Omental fat pad (tissue), 4 donors: ENCODE data around the gene CACNA1G. TPM values are rescaled to one million over a fixed set of nuclear protein-coding genes. Genes with fewer than 3 reads are reported as not detected.
A peak's percentile ranks its signal among the peaks of the same experiment; 100 is the strongest.

Source experiments
- ATAC-seq: fragments of 150-250 bp; one replicate; pipeline ENCODE4 v1.9.1; 2016; ENCODE audit warnings: mild to moderate bottlenecking, moderate library complexity; ENCODE audit not compliant: low FRiP score
- DNase-seq: peaks from one replicate; pipeline ENCODE4 v3.0.0-alpha.2; 2019; ENCODE audit warnings: low spot score
- total RNA-seq, 4 donors: library from RNA; depleted of rRNA; stranded (reverse); fragments of >200 nt; gene quantifications; one replicate each; pipeline ENCODE4 v1.1.0, GENCODE V29; 2016
- TF ChIP-seq, protein P1 (sequence below), 3 donors: fragments of 450-650 bp; IDR thresholded peaks; one replicate each; pipeline ENCODE4 v1.5.1; 2016 to 2017; ENCODE audit warnings: antibody characterized with exemption in 3 of 3, mild to moderate bottlenecking in 3 of 3, moderate library complexity in 2 of 3

CACNA1G gene
- total RNA-seq, 4 donors from 2014 or later, result 0.32 to 3.8 (median 1.2) TPM

DNA sequence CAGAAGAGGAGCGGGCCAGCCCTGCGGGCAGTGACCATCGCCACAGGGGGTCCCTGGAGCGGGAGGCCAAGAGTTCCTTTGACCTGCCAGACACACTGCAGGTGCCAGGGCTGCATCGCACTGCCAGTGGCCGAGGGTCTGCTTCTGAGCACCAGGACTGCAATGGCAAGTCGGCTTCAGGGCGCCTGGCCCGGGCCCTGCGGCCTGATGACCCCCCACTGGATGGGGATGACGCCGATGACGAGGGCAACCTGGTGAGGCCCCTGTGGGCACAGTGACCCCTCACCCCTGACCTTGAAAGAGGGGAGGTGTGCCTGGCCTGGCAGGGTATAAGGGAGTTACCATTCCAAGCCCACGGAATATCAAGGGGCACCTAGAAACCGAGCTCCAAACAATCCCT, 39.1 kb downstream of the CACNA1G start:
- TF ChIP-seq, protein P1, sequence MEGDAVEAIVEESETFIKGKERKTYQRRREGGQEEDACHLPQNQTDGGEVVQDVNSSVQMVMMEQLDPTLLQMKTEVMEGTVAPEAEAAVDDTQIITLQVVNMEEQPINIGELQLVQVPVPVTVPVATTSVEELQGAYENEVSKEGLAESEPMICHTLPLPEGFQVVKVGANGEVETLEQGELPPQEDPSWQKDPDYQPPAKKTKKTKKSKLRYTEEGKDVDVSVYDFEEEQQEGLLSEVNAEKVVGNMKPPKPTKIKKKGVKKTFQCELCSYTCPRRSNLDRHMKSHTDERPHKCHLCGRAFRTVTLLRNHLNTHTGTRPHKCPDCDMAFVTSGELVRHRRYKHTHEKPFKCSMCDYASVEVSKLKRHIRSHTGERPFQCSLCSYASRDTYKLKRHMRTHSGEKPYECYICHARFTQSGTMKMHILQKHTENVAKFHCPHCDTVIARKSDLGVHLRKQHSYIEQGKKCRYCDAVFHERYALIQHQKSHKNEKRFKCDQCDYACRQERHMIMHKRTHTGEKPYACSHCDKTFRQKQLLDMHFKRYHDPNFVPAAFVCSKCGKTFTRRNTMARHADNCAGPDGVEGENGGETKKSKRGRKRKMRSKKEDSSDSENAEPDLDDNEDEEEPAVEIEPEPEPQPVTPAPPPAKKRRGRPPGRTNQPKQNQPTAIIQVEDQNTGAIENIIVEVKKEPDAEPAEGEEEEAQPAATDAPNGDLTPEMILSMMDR (IDR thresholded peaks at IDR 0.05), result no peak
- no peak for ATAC-seq
- DNase-seq, result no peak

DNA sequence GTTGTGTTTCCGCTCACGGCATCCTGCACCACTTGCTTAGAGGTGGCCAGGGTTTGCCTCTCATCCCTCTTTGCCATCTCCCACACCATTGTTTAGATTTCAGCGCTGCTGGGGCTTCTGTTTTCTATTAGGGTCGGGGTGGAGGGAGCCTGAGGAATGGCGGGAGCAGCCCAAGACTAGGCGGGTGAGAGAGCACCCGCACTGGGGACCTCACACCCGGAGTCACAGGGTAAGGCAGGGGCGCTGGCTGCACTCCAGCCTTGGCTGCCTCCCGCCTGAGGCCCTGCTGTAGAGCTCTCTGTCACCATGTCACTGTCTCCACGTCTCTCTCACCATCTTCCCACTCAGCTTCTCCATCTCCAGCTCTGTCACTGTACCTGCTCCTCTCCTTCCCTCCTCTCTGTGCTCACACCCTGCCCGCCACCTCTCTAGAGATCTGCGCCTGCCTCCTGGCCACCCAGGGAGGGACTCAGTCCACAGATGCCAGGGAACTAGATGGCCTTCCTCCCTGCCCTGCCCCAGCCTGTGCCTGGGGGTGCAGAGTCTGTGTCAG, 41.4 kb downstream of the CACNA1G start:
- DNase-seq, result no peak
- TF ChIP-seq, protein P1 (IDR thresholded peaks at IDR 0.05), result no peak
- ATAC-seq, result no peak

DNA sequence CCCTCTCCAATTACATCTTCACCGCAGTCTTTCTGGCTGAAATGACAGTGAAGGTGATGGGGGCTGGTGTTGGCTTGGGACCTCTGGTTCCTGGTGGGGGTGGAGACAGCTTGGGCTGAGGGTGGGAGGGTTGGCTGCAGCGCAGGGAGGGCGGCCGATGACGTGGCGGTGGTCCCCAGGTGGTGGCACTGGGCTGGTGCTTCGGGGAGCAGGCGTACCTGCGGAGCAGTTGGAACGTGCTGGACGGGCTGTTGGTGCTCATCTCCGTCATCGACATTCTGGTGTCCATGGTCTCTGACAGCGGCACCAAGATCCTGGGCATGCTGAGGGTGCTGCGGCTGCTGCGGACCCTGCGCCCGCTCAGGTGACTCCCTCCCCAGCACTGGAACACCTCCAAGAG, 42.3 kb downstream of the CACNA1G start:
- ATAC-seq (no peak), DNase-seq (no peak)
- TF ChIP-seq, protein P1 (IDR thresholded peaks at IDR 0.05), result no peak

- ATAC-seq (no peak), DNase-seq (no peak)
- TF ChIP-seq, protein P1 (IDR thresholded peaks at IDR 0.05), result no peak
These were observed 42.8 kb downstream of the CACNA1G start for GRCh38 chr17:50603340-50603739.

DNA sequence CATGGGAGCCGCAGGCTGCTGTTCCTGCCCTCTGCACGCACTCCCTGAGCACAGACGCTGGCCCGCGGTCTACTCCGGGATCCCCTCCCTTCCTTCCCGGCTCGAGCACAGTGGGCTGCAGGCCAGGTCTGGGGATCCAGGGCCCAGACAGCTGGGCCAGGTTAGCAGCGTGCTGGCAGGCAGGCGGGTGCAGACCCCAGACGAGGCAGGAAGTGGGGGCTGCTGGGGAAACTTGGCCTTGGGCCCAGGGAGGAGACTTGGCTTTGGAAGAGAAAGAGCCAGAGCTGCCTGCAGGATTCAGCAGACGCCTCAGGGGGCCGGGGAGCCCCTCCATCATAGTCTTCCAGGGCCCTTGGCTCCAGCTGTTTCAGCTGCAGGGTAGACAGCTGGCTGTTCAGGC, 44.0 kb downstream of the CACNA1G start:
- no peak for DNase-seq
- ATAC-seq, result no peak
- TF ChIP-seq, protein P1 (IDR thresholded peaks at IDR 0.05), result no peak

DNA sequence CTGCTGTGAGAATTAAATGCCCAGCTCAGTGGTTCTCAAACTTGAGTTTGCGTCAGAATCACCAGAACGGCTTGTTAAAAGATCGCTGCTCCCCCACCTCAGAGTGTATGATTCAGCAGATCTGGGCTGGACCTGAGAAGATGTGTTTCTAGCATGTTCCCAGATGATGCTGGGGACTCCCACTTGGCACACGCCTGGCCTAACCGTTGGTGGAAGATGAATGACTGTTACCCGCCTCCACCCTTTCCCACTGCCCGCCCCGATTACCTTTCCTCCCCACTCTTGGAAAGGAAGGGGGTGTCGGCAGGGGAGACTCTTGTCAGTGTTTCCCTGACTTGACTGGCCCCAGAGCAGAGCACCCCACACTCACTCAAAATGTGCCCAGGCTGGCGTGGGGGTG, 44.9 kb downstream of the CACNA1G start:
- peak; percentile 79 for ATAC-seq
- TF ChIP-seq, protein P1 (IDR thresholded peaks at IDR 0.05), result no peak
- DNase-seq, result no peak

DNA sequence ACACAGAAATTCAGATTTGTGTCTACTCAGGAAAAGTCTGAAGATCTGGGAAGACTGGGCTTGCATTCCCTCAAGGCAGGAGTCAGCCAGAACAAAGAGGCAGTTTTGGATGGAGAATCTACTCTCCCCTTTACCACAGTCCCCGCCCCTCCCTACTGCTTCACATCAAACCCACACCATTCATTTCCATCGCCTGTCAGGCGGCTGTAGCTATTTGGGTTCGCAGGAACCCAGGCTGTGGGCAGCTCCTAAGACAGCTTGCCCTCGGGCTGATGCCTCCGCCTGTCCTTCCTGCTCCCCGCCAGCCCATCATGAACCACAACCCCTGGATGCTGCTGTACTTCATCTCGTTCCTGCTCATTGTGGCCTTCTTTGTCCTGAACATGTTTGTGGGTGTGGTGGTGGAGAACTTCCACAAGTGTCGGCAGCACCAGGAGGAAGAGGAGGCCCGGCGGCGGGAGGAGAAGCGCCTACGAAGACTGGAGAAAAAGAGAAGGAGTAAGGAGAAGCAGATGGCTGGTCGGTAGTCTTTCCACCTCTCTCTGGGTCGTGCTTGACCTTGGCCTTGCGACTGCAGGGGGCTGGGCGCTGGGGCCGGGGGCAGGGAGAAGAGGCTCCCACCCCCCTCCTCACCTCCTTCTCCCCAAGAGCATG, 47.1 kb downstream of the CACNA1G start:
- no peak for ATAC-seq
- TF ChIP-seq, protein P1 (IDR thresholded peaks at IDR 0.05), result no peak

More for the DNA sequence above, 47.1 kb downstream of the CACNA1G start:
- no peak for DNase-seq
